ENCODE measurements around the gene HS6ST1. TPM values are rescaled to one million over a fixed set of nuclear protein-coding genes. Genes with fewer than 3 reads are reported as not detected.

Gene HS6ST1
- total and polyA plus RNA-seq, 2 donors (not counting 3 experiments of a cell fraction or from before 2014, with no cell fraction given) = 12.8 to 19.4 TPM

DNA sequence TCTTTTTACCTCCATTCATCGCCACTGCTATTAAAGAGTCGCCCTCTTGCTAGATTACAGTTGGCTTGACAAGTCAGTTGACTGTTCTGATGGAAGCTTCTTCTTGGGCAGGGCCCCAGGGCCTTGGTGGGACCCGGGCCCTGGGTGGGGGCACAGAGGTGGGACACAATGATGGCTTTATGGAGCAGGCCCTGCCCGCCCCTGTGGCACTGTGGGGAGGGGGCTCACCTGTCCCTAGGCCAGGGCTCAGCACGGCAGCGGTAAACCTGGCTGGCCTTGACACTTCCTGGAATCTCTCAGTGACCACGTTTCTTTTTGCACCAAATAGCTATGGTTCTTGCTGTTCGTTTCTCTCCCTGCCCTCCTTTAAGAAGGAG, 4.9 kb upstream of the HS6ST1 start:
- Histone ChIP-seq H3K4me3 (replicated peaks in 1 of 3; ENCODE audit: insufficient read depth in 1 of 3, low read depth in 1 of 3, low read length in 3 of 3) (no peak overlapping the region), H3K9me3 (replicated peaks; ENCODE audit: control insufficient read depth, insufficient read depth, low read length) (no peaks in the 10 kb centered on the region), H3K79me2 (ENCODE audit: control insufficient read depth, insufficient read depth, low read length) (no peaks in the 10 kb centered on the region), H4K20me1 (replicated peaks; ENCODE audit: control insufficient read depth, extremely low read depth, insufficient read depth, low read length) (no peaks in the 10 kb centered on the region), H3K36me3 (ENCODE audit: control insufficient read depth in 2 of 2, extremely low read depth in 1 of 2, insufficient read depth in 2 of 2, low read length in 2 of 2) (no peaks in the 10 kb centered on the region), H3K27ac (ENCODE audit: insufficient read depth, low read depth, low read length) (no peak overlapping the region), H3K4me1 (ENCODE audit: control insufficient read depth, extremely low read depth, insufficient read depth, low read length) (peaks cover 2% of the 10 kb centered on the region), H3K27me3 (ENCODE audit: control insufficient read depth in 2 of 2, insufficient read depth in 2 of 2, low read length in 2 of 2) (no peaks in the 10 kb centered on the region), H2AFZ (ENCODE audit: low read depth, low read length) (no peak overlapping the region), H3K9me1 (replicated peaks; ENCODE audit: control insufficient read depth, extremely low read depth, insufficient read depth, low read length) (no peaks in the 10 kb centered on the region), H3K9ac (replicated peaks; ENCODE audit: extremely low read depth, insufficient read depth, low read length) (no peak overlapping the region), H3K4me2 (ENCODE audit: insufficient read depth, low read length) (no peak overlapping the region)
- dilution Hi-C loops (cut with MboI; ENCODE audit: extremely low pct_ligation_motif_present, low sequenced_read_pairs) (no loop called here), intact Hi-C loops (cut with micrococcal nuclease) (loop anchor here (5.0 to 10.0 kb wide), 4 partner anchors 209 to 414 kb away; no protein-coding TSS in a partner anchor)
- ChIA-PET CTCF (interaction anchor here (0.8 kb wide), 1 partner anchor 71 kb away, joined by 3 read pairs; no protein-coding TSS in a partner anchor), POLR2A (no interaction called here)
- no peak for TF ChIP-seq JUN (IDR thresholded peaks at IDR 0.05; ENCODE audit: borderline replicate concordance, insufficient read depth, insufficient read length, low read depth)
- DNase-seq (ENCODE audit: low read depth, low spot score) (no peak), FAIRE-seq (no peak)
- no TSS peak for BruUV-seq (replicated peaks)

DNA sequence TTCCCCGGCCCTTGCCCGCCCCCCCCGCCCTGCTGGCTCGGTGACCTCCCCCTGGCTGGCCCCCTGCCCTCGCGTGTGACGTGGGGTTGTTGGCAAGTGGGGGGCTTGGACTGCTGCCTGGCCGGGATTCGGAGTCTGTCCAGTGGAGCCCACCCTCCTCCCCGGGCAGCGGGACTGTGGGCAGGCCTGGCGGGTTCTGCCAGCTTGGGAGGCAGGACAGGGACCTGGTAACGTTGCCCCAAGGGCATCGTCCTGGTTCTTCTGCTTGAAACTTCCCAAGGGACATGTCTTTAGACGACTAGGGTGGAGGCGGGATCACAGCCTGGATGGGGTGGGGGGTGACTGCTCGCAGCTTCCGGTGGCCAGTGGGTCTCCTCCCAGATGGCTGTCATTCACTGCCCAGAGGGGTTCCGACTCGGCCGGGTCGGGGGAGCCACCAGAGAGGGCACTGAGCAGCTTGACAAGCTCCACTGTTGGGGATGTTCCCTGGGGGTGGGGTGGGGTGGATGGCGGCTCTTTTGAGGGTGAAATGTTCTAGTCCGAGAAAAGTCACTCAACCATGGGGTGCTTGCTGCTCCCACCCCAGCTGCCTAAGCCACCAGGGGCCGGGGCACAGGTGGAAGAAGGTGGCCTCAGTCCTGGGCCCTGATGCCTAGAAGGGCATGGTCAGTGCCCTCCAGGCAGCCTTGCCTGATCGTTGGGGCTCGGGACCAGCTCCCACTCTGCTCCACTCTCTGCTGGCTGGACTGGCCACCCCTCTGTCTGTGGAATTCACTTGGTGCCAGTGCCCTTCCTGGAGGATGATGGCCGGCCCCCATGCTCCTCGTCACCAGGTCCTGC, 4.3 kb upstream of the HS6ST1 start:
- ChIA-PET CTCF (no interaction called here), POLR2A (no interaction called here)
- peaks cover 2% of the 10 kb centered on the region for H3K4me1 ChIP-seq (ENCODE audit: control insufficient read depth, extremely low read depth, insufficient read depth, low read length)
- FAIRE-seq (no peak), DNase-seq (ENCODE audit: low read depth, low spot score) (no peak)
- no TSS peak for BruUV-seq (replicated peaks)
- H3K27me3 ChIP-seq (ENCODE audit: control insufficient read depth in 2 of 2, insufficient read depth in 2 of 2, low read length in 2 of 2) = no peaks in the 10 kb centered on the region
- H3K4me2 ChIP-seq (ENCODE audit: insufficient read depth, low read length) = peak overlapping the region; percentile 50
- intact Hi-C loops (cut with micrococcal nuclease) = loop anchor here (1.0 to 10.0 kb wide), 7 partner anchors 73 to 1526 kb away; no protein-coding TSS in a partner anchor
- dilution Hi-C loops (cut with MboI; ENCODE audit: extremely low pct_ligation_motif_present, low sequenced_read_pairs) = no loop called here
- peak overlapping the region in 1 of 3 experiments; percentile 46 for H3K4me3 ChIP-seq (replicated peaks in 1 of 3; ENCODE audit: insufficient read depth in 1 of 3, low read depth in 1 of 3, low read length in 3 of 3)
- peak overlapping the region; percentile 87 for H2AFZ ChIP-seq (ENCODE audit: low read depth, low read length)
- H3K9ac ChIP-seq (replicated peaks; ENCODE audit: extremely low read depth, insufficient read depth, low read length) = no peak overlapping the region
- no peaks in the 10 kb centered on the region for H3K36me3 ChIP-seq (ENCODE audit: control insufficient read depth in 2 of 2, extremely low read depth in 1 of 2, insufficient read depth in 2 of 2, low read length in 2 of 2)
- H3K9me3 ChIP-seq (replicated peaks; ENCODE audit: control insufficient read depth, insufficient read depth, low read length) = no peaks in the 10 kb centered on the region
- H3K27ac ChIP-seq (ENCODE audit: insufficient read depth, low read depth, low read length) = no peak overlapping the region
- no peaks in the 10 kb centered on the region for H3K9me1 ChIP-seq (replicated peaks; ENCODE audit: control insufficient read depth, extremely low read depth, insufficient read depth, low read length)
- no peaks in the 10 kb centered on the region for H3K79me2 ChIP-seq (ENCODE audit: control insufficient read depth, insufficient read depth, low read length)
- H4K20me1 ChIP-seq (replicated peaks; ENCODE audit: control insufficient read depth, extremely low read depth, insufficient read depth, low read length) = no peaks in the 10 kb centered on the region
- TF ChIP-seq MYC (IDR thresholded peaks at IDR 0.05; ENCODE audit: low read depth, low read length) = no peak
- no peak for TF ChIP-seq FOS (IDR thresholded peaks at IDR 0.05; ENCODE audit: borderline replicate concordance, insufficient read depth, low read length)
- no peak for TF ChIP-seq POLR2A (IDR thresholded peaks at IDR 0.05; ENCODE audit: low read depth, low read length)
- no peak for TF ChIP-seq GATA2 (IDR thresholded peaks at IDR 0.05; ENCODE audit: insufficient read depth, insufficient read length, low read depth, low read length)
- TF ChIP-seq, protein P1, sequence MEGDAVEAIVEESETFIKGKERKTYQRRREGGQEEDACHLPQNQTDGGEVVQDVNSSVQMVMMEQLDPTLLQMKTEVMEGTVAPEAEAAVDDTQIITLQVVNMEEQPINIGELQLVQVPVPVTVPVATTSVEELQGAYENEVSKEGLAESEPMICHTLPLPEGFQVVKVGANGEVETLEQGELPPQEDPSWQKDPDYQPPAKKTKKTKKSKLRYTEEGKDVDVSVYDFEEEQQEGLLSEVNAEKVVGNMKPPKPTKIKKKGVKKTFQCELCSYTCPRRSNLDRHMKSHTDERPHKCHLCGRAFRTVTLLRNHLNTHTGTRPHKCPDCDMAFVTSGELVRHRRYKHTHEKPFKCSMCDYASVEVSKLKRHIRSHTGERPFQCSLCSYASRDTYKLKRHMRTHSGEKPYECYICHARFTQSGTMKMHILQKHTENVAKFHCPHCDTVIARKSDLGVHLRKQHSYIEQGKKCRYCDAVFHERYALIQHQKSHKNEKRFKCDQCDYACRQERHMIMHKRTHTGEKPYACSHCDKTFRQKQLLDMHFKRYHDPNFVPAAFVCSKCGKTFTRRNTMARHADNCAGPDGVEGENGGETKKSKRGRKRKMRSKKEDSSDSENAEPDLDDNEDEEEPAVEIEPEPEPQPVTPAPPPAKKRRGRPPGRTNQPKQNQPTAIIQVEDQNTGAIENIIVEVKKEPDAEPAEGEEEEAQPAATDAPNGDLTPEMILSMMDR (IDR thresholded peaks at IDR 0.05; ENCODE audit: extremely low read depth in 1 of 2, insufficient read depth in 1 of 2, low read depth in 1 of 2, low read length in 2 of 2) = no peak
- no peak for TF ChIP-seq POLR2AphosphoS5 (IDR thresholded peaks at IDR 0.05; ENCODE audit: insufficient read depth, low read depth, low read length)
- TF ChIP-seq, protein P2, sequence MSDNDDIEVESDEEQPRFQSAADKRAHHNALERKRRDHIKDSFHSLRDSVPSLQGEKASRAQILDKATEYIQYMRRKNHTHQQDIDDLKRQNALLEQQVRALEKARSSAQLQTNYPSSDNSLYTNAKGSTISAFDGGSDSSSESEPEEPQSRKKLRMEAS (IDR thresholded peaks at IDR 0.05; ENCODE audit: insufficient read depth, insufficient read length) = no peak
- TF ChIP-seq EZH2 (IDR thresholded peaks at IDR 0.05; ENCODE audit: borderline replicate concordance, low read depth, low read length, severe bottlenecking) = no peak
- TF ChIP-seq JUN (IDR thresholded peaks at IDR 0.05; ENCODE audit: borderline replicate concordance, insufficient read depth, insufficient read length, low read depth) = no peak
